HG03196 (cell line): ENCODE results near the gene ARSB.
"Not testable (repeated sequence)": the region's sequence is repeated elsewhere in the genome, so short reads cannot be mapped to it uniquely, and the experiment has no call there.

ENCODE experiments used
- ATAC-seq: cut with Tn5 transposase; IDR thresholded peaks from one replicate; pipeline ENCODE4 v1.9.1; 2021; ENCODE audit not compliant: unreplicated experiment

Gene ARSB

GRCh38 chr5:78958672-78959445 is 26.3 kb downstream of the ARSB start:
- no peak for ATAC-seq

- no peak for ATAC-seq
Observed at GRCh38 chr5:78956901-78957300, 28.2 kb downstream of the ARSB start.

- no peak for ATAC-seq
Observed at GRCh38 chr5:78953092-78953800, 31.9 kb downstream of the ARSB start.

- ATAC-seq, result no peak
Observed at GRCh38 chr5:78930721-78931120, 54.4 kb downstream of the ARSB start.

GRCh38 chr5:78929833-78930232 is 55.3 kb downstream of the ARSB start:
- no peak for ATAC-seq

GRCh38 chr5:78927657-78928282 is 57.3 kb downstream of the ARSB start:
- no peak for ATAC-seq

- no peak for ATAC-seq
Observed at GRCh38 chr5:78926252-78926651, 58.9 kb downstream of the ARSB start.

- no peak for ATAC-seq
Observed at GRCh38 chr5:78925129-78925876, 59.8 kb downstream of the ARSB start.

GRCh38 chr5:78923622-78923970 is 61.5 kb downstream of the ARSB start:
- no peak for ATAC-seq

- ATAC-seq, result no peak
Observed at GRCh38 chr5:78922879-78923621, 62.1 kb downstream of the ARSB start.

- no peak for ATAC-seq
Observed at GRCh38 chr5:78920604-78921003, 64.5 kb downstream of the ARSB start.

- no peak for ATAC-seq
Observed at GRCh38 chr5:78919796-78920195, 65.3 kb downstream of the ARSB start.

- no peak for ATAC-seq
Observed at GRCh38 chr5:78916044-78916443, 69.1 kb downstream of the ARSB start.

GRCh38 chr5:78915170-78915569 is 69.9 kb downstream of the ARSB start:
- no peak for ATAC-seq

GRCh38 chr5:78912811-78913210 is 72.3 kb downstream of the ARSB start:
- no peak for ATAC-seq

GRCh38 chr5:78912085-78912771 is 72.9 kb downstream of the ARSB start:
- no peak for ATAC-seq

- ATAC-seq, result not testable (repeated sequence)
Observed at GRCh38 chr5:78909224-78909983, 75.7 kb downstream of the ARSB start.

- ATAC-seq, result no peak
Observed at GRCh38 chr5:78908173-78909061, 76.7 kb downstream of the ARSB start.
